22Rv1 (cell line): ENCODE data around the gene SARDH.

Source experiments
- ZFX ChIP-seq: fragments of 450-650 bp; IDR thresholded peaks from 2 replicates; pipeline ENCODE4 v1.6.1; 2017; ENCODE audit warnings: antibody characterized with exemption, borderline replicate concordance
- TF ChIP-seq, protein P1 (sequence below): fragments of 450-650 bp; IDR thresholded peaks from 2 replicates; pipeline ENCODE4 v1.5.1; 2017; ENCODE audit warnings: mild to moderate bottlenecking

DNA sequence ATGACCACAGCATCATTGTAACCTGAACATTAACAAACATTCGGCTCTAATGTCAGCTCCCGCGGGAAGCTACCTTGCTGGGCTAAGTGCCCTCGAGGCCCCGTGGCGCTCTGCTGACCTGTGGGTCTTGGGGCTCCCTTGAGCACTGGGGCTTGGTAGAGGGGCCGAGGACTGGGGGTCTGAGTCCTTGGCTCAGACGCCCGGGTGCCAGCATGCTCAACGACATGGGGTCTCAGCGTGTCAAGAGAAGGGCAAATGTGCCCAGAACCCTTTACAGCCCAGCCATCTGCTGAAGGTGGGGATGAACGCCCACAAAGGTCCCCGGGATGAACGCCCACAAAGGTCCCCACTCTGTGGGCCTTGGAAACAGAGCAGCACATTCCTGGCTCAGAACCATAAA lies 39.7 kb upstream of the SARDH start:
- TF ChIP-seq, protein P1, sequence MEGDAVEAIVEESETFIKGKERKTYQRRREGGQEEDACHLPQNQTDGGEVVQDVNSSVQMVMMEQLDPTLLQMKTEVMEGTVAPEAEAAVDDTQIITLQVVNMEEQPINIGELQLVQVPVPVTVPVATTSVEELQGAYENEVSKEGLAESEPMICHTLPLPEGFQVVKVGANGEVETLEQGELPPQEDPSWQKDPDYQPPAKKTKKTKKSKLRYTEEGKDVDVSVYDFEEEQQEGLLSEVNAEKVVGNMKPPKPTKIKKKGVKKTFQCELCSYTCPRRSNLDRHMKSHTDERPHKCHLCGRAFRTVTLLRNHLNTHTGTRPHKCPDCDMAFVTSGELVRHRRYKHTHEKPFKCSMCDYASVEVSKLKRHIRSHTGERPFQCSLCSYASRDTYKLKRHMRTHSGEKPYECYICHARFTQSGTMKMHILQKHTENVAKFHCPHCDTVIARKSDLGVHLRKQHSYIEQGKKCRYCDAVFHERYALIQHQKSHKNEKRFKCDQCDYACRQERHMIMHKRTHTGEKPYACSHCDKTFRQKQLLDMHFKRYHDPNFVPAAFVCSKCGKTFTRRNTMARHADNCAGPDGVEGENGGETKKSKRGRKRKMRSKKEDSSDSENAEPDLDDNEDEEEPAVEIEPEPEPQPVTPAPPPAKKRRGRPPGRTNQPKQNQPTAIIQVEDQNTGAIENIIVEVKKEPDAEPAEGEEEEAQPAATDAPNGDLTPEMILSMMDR: no peak
- TF ChIP-seq ZFX: no peak
